GM12892 (cell line): ENCODE measurements around the gene KCNMA1.

Source experiments
- POLR2A ChIP-seq: IDR thresholded peaks from 2 replicates; pipeline ENCODE4 v1.6.1; 2011; ENCODE audit warnings: low read depth, low read length, control low read depth
- POLR2AphosphoS5 ChIP-seq: IDR thresholded peaks from 2 replicates; pipeline ENCODE4 v1.6.1; 2011; ENCODE audit warnings: low read depth, low read length, control low read depth
- TAF1 ChIP-seq: IDR thresholded peaks from 2 replicates; pipeline ENCODE4 v1.6.1; 2011; ENCODE audit warnings: low read depth, mild to moderate bottlenecking, control low read depth, low read length, borderline replicate concordance

DNA sequence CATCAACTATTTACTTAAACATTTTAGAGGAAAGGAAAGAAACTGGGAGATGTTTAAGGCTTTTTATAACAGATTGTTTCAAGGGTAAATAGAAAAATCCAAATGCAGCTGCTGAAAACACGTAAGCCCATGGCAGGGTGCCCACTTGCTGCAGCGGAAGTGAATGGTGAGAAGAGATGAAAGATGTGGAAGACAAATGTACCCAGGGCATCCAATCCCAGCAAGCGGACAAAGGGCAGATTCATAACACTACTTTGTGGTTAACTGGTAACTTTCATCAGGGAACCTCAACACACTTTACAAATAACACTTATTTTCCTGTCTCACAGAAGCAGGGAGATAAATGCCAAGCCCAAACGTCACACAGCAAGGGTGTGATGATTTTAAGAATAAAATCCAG is 358.4 kb downstream of the KCNMA1 start:
- no peak for TF ChIP-seq POLR2AphosphoS5
- TF ChIP-seq POLR2A = no peak
- TF ChIP-seq TAF1 = no peak
